GM23338 (cell line): ENCODE data around the gene MAP1B.

Experiments used
- CTCF ChIP-seq, 2 experiments: fragments of 200-600 bp in 1 of 2; sonication (generic) in 1 of 2; conservative IDR thresholded peaks; 2 replicates each; pipeline versions ENCODE4 v1.5.1 to v1.6.1; 2016 to 2017; ENCODE audit warnings: antibody characterized with exemption in 2 of 2, low read depth in 2 of 2, mild to moderate bottlenecking in 2 of 2, moderate library complexity in 1 of 2
- ETS1 ChIP-seq: IDR thresholded peaks from 2 replicates; pipeline ENCODE4 v1.6.1; 2016; ENCODE audit warnings: antibody characterized with exemption
- EZH2 ChIP-seq: fragments of 200-600 bp; sonication (generic); IDR thresholded peaks from one replicate; pipeline ENCODE4 v1.8.0; 2017; ENCODE audit warnings: antibody characterized with exemption, mild to moderate bottlenecking, low read depth; ENCODE audit not compliant: unreplicated experiment
- POLR2AphosphoS5 ChIP-seq: IDR thresholded peaks from 2 replicates; pipeline ENCODE4 v1.6.1; 2016; ENCODE audit warnings: antibody characterized with exemption, low read depth
- REST ChIP-seq: IDR thresholded peaks from one replicate; pipeline ENCODE4 v1.6.1; 2018; ENCODE audit warnings: antibody characterized with exemption; ENCODE audit not compliant: unreplicated experiment

GRCh38 chr5:72188166-72188565, 80.9 kb downstream of the MAP1B start:
- TF ChIP-seq CTCF (conservative IDR thresholded peaks at IDR 0.05; ENCODE audit: low read depth in 2 of 2), result no peak
- TF ChIP-seq POLR2AphosphoS5, result no peak
- TF ChIP-seq EZH2, result no peak
- TF ChIP-seq ETS1, result no peak
- no peak for TF ChIP-seq REST
